H1 (cell line): ENCODE data around the gene SPIRE2. TPM values are rescaled to one million over a fixed set of nuclear protein-coding genes. Genes with fewer than 3 reads are reported as not detected.

Experiments
- CTCF ChIA-PET: fragments of 300-600 bp; sonication (Branson Sonifier 250); formaldehyde crosslinking; loops from one replicate; lab custom pipeline; 2021; ENCODE audit not compliant: partially characterized antibody; lab: Charles Lee
- POLR2A ChIA-PET: fragments of 300-600 bp; sonication (Branson Sonifier 250); formaldehyde crosslinking; loops from one replicate; lab custom pipeline; 2021; ENCODE audit warnings: inconsistent platforms; ENCODE audit not compliant: partially characterized antibody; lab: Charles Lee
- DNase-seq, 2 experiments: peaks; one replicate each; pipeline versions ENCODE4 v3.0.0 to v3.0.0-alpha.2; 2010 to 2022; ENCODE audit warnings: low spot score in 2 of 2, low read depth in 1 of 2, mixed read lengths in 1 of 2
- FAIRE-seq: peaks from 2 replicates; lab custom pipeline; 2011; peaks lifted over from hg19 to GRCh38; lab: Jason Lieb, UNC
- H2AFZ ChIP-seq: 2 replicates; pipeline ENCODE4 v1.8.1; 2012; ENCODE audit warnings: low read length, inconsistent platforms
- H2AK5ac ChIP-seq: 2 replicates; pipeline ENCODE4 v1.6.1; 2013; ENCODE audit warnings: low read depth, low read length
- H2BK120ac ChIP-seq: replicated peaks from 2 replicates; pipeline ENCODE3; 2013; ENCODE audit warnings: low read depth, low read length, inconsistent platforms
- H2BK12ac ChIP-seq: 2 replicates; pipeline ENCODE4 v1.6.1; 2013; ENCODE audit warnings: low read depth, low read length
- H2BK15ac ChIP-seq: 2 replicates; pipeline ENCODE4 v1.6.1; 2013; ENCODE audit warnings: low read length
- H2BK20ac ChIP-seq: 2 replicates; pipeline ENCODE4 v1.6.1; 2013; ENCODE audit warnings: low read length
- H2BK5ac ChIP-seq: 2 replicates; pipeline ENCODE4 v1.6.1; 2013; ENCODE audit warnings: low read depth, low read length
- H3K14ac ChIP-seq: 2 replicates; pipeline ENCODE4 v1.6.1; 2013; ENCODE audit warnings: inconsistent platforms; ENCODE audit not compliant: insufficient read length
- H3K18ac ChIP-seq: 2 replicates; pipeline ENCODE4 v1.6.1; 2013; ENCODE audit warnings: low read length; ENCODE audit errors: extremely low read depth
- H3K23ac ChIP-seq: 2 replicates; pipeline ENCODE4 v1.6.1; 2013; ENCODE audit warnings: inconsistent platforms; ENCODE audit not compliant: insufficient read length
- H3K23me2 ChIP-seq: 2 replicates; pipeline ENCODE4 v1.6.1; 2013; ENCODE audit warnings: low read depth, low read length
- H3K27ac ChIP-seq: 2 replicates; pipeline ENCODE4 v1.6.1; 2011; ENCODE audit warnings: low read depth, low read length, inconsistent platforms
- H3K27me3 ChIP-seq, 4 experiments: replicated peaks in 1 of 4; 1 replicate in 1 of 4; 2 replicates in 3 of 4; pipeline versions ENCODE4 v1.6.1 to v1.8.1; 2011 to 2013; ENCODE audit warnings: low read length in 3 of 4, mild to moderate bottlenecking in 3 of 4, inconsistent platforms in 2 of 4, mixed read lengths in 2 of 4, moderate library complexity in 1 of 4; ENCODE audit not compliant: control insufficient read depth in 3 of 4, insufficient read depth in 3 of 4; ENCODE audit errors: extremely low read depth in 1 of 4
- H3K36me3 ChIP-seq, 4 experiments: 2 replicates each; pipeline versions ENCODE4 v1.6.1 to v1.8.1; 2011 to 2013; ENCODE audit warnings: mild to moderate bottlenecking in 4 of 4, low read length in 3 of 4, moderate library complexity in 2 of 4, control low read depth in 1 of 4, inconsistent platforms in 1 of 4; ENCODE audit not compliant: insufficient read depth in 4 of 4, control insufficient read depth in 2 of 4
- H3K4ac ChIP-seq: replicated peaks from 2 replicates; pipeline ENCODE3; 2013; ENCODE audit warnings: low read length, low read depth, mixed read lengths, inconsistent platforms; ENCODE audit not compliant: insufficient read length
- H3K4me1 ChIP-seq, 4 experiments: replicated peaks in 1 of 4; 1 replicate in 1 of 4; 2 replicates in 3 of 4; pipeline versions ENCODE4 v1.6.1 to v1.8.1; 2011 to 2013; ENCODE audit warnings: low read length in 3 of 4, inconsistent platforms in 2 of 4, mixed read lengths in 1 of 4; ENCODE audit not compliant: insufficient read depth in 4 of 4, control insufficient read depth in 3 of 4
- H3K4me2 ChIP-seq, 2 experiments: 2 replicates each; pipeline versions ENCODE4 v1.6.1 to v1.8.1; 2011 to 2013; ENCODE audit warnings: low read depth in 2 of 2, low read length in 2 of 2, control low read depth in 1 of 2, inconsistent platforms in 1 of 2, mild to moderate bottlenecking in 1 of 2; ENCODE audit not compliant: insufficient read depth in 1 of 2
- H3K4me3 ChIP-seq, 4 experiments: fragments of 200-600, 300-600 bp in 1 of 4; sonication (generic), shearing (Covaris generic), sonication (Bioruptor Twin) in 1 of 4; 2 replicates each; pipeline versions ENCODE4 v1.5.1 to v1.8.1; 2011 to 2016; ENCODE audit warnings: low read length in 4 of 4, low read depth in 3 of 4, control low read depth in 2 of 4, inconsistent platforms in 2 of 4, mild to moderate bottlenecking in 2 of 4, mixed read lengths in 1 of 4, moderate library complexity in 1 of 4; ENCODE audit not compliant: insufficient read depth in 2 of 4; ENCODE audit errors: extremely low read depth in 1 of 4
- H3K56ac ChIP-seq: replicated peaks from 2 replicates; pipeline ENCODE3; 2013; ENCODE audit warnings: low read depth, mild to moderate bottlenecking, mixed read lengths, low read length, inconsistent platforms; ENCODE audit not compliant: insufficient read length
- H3K79me1 ChIP-seq: 2 replicates; pipeline ENCODE4 v1.6.1; 2013; ENCODE audit warnings: low read depth, low read length, control low read depth
- H3K79me2 ChIP-seq, 2 experiments: 2 replicates each; pipeline versions ENCODE4 v1.6.1 to v1.8.1; 2012 to 2013; ENCODE audit warnings: low read length in 2 of 2, mild to moderate bottlenecking in 2 of 2, inconsistent platforms in 1 of 2; ENCODE audit not compliant: insufficient read depth in 2 of 2, control insufficient read depth in 1 of 2
- H3K9ac ChIP-seq, 4 experiments: replicated peaks in 1 of 4; 1 replicate in 1 of 4; 2 replicates in 3 of 4; pipeline versions ENCODE4 v1.6.1 to v1.8.1; 2011 to 2013; ENCODE audit warnings: low read depth in 3 of 4, low read length in 3 of 4, control low read depth in 2 of 4, mild to moderate bottlenecking in 2 of 4, moderate library complexity in 2 of 4, inconsistent platforms in 1 of 4; ENCODE audit errors: extremely low read depth in 1 of 4
- H3K9me3 ChIP-seq, 2 experiments: 2 replicates each; pipeline versions ENCODE4 v1.6.1 to v1.8.1; 2012 to 2013; ENCODE audit warnings: mild to moderate bottlenecking in 2 of 2, moderate library complexity in 2 of 2, control low read depth in 1 of 2, inconsistent platforms in 1 of 2, low read depth in 1 of 2, low read length in 1 of 2, mixed read lengths in 1 of 2; ENCODE audit not compliant: insufficient read depth in 2 of 2
- H4K20me1 ChIP-seq, 2 experiments: replicated peaks in 1 of 2; 2 replicates each; pipeline versions ENCODE3 to v1.8.1; 2011 to 2013; ENCODE audit warnings: inconsistent platforms in 2 of 2, low read length in 2 of 2, mild to moderate bottlenecking in 1 of 2; ENCODE audit not compliant: insufficient read depth in 2 of 2, control insufficient read depth in 1 of 2
- H4K5ac ChIP-seq: 2 replicates; pipeline ENCODE4 v1.6.1; 2013; ENCODE audit warnings: low read length, low read depth, mixed read lengths, inconsistent platforms; ENCODE audit not compliant: insufficient read length
- H4K8ac ChIP-seq: 2 replicates; pipeline ENCODE4 v1.8.0; 2013; ENCODE audit warnings: mild to moderate bottlenecking, moderate library complexity, low read length, inconsistent platforms; ENCODE audit not compliant: insufficient read depth; ENCODE audit errors: extremely low read depth
- H4K91ac ChIP-seq: replicated peaks from 2 replicates; pipeline ENCODE3; 2013; ENCODE audit warnings: low read length, mixed read lengths, inconsistent platforms; ENCODE audit not compliant: insufficient read length
- CBX5 ChIP-seq: fragments of 300-800, 300-1000 bp; sonication (generic); IDR thresholded peaks from 2 replicates; pipeline ENCODE4 v1.7.1; 2016; ENCODE audit warnings: antibody characterized with exemption, low read length, low read depth
- CTBP2 ChIP-seq: IDR thresholded peaks from 2 replicates; pipeline ENCODE4 v1.7.0; 2011; ENCODE audit warnings: borderline replicate concordance, mild to moderate bottlenecking, moderate library complexity, mixed read lengths, low read length; ENCODE audit not compliant: insufficient read depth, insufficient read length
- POU5F1 ChIP-seq: IDR thresholded peaks from 2 replicates; pipeline ENCODE4 v1.6.1; 2011; ENCODE audit warnings: low read depth, mild to moderate bottlenecking, low read length, moderate library complexity
- RBBP5 ChIP-seq: IDR thresholded peaks from 2 replicates; pipeline ENCODE4 v1.7.1; 2012; ENCODE audit warnings: low read depth, mild to moderate bottlenecking, inconsistent platforms, low read length, moderate library complexity, borderline replicate concordance
- SAP30 ChIP-seq: fragments of 300-600 bp; sonication (generic); IDR thresholded peaks from 2 replicates; pipeline ENCODE4 v1.7.1; 2012; ENCODE audit warnings: low read length, moderate library complexity, mild to moderate bottlenecking, inconsistent platforms; ENCODE audit not compliant: insufficient read depth, insufficient replicate concordance
- TAF1 ChIP-seq: IDR thresholded peaks from 2 replicates; pipeline ENCODE4 v1.6.1; 2011; ENCODE audit warnings: mild to moderate bottlenecking, low read depth, low read length
- TBP ChIP-seq: IDR thresholded peaks from 2 replicates; pipeline ENCODE4 v1.6.1; 2011; ENCODE audit warnings: low read depth, low read length, improper control_type of control experiment
- WGBS, 2 experiments: shearing (Covaris generic) in 1 of 2; methylation state at CpG; one replicate each; pipeline versions ENCODE4 v1.1.6 to v1.1.7; 2013 to 2015; ENCODE audit warnings: low lambda C conversion rate in 2 of 2, mixed read lengths in 2 of 2, inconsistent platforms in 1 of 2, low coverage in 1 of 2, missing lambda C conversion rate in 1 of 2; ENCODE audit not compliant: insufficient replicate concordance in 2 of 2, insufficient coverage in 1 of 2, insufficient read length in 1 of 2; ENCODE audit errors: extremely low coverage in 1 of 2, missing lambda C conversion rate in 1 of 2; 5-methylcytosine and 5-hydroxymethylcytosine counted together
- polyA plus RNA-seq, 7 experiments: library from polyadenylated mRNA; depleted of rRNA in 3 of 7; stranded (reverse) in 5 of 7; unstranded in 2 of 7; fragments of >200 nt in 5 of 7; fragments of 200-250 nt in 2 of 7; gene quantifications; 1 replicate in 5 of 7; 2 replicates in 1 of 7; 4 replicates in 1 of 7; pipeline versions ENCODE4 v1.2.1 to v1.2.3, GENCODE V29; 2011 to 2013; ENCODE audit warnings: missing spikeins in 2 of 7, mixed read lengths in 2 of 7
- total RNA-seq: library from RNA; stranded (reverse); fragmentation: NEBNext Ultra II Directional; extraction: Animal tissue kit (Norgen Biotek cat#: 25700); gene quantifications from 2 replicates; pipeline ENCODE4 v1.2.1, GENCODE V29; 2021
- TF ChIP-seq, protein P1 (sequence below): IDR thresholded peaks from 2 replicates; pipeline ENCODE4 v1.6.1; 2012; ENCODE audit warnings: low read length, inconsistent platforms
- TF ChIP-seq, protein P2 (sequence below): IDR thresholded peaks from 2 replicates; pipeline ENCODE4 v1.6.1; 2012; ENCODE audit warnings: inconsistent platforms

Gene SPIRE2
- total and polyA plus RNA-seq, 2 of the 8 experiments (the other 6 are each of a cell fraction or from before 2014, with no cell fraction given), result 7.4 to 15.4 TPM

- no peak overlapping the region for H4K5ac ChIP-seq
- no peak overlapping the region for H3K14ac ChIP-seq
- no peak overlapping the region; the same call in 1 of the 2 replicates for H2BK5ac ChIP-seq
- no peak overlapping the region for H4K8ac ChIP-seq
- ChIA-PET POLR2A (interaction anchor here (0.5 to 1.4 kb wide), 2 partner anchors 8 to 46 kb away, joined by 3 to 4 read pairs; no protein-coding TSS in a partner anchor), CTCF (interaction anchor here (0.6 to 3.7 kb wide), 3 partner anchors 12 to 272 kb away, joined by 4 to 14 read pairs (median 5); partner anchors contain the start of gene MC1R)
- no peak overlapping the region for H3K27ac ChIP-seq
- H3K4ac ChIP-seq, result no peak overlapping the region
- no peaks in the 10 kb centered on the region for H3K27me3 ChIP-seq
- no peak overlapping the region for H3K23ac ChIP-seq
- H3K23me2 ChIP-seq, result no peaks in the 10 kb centered on the region
- no peak overlapping the region for H2AK5ac ChIP-seq
- peaks cover 5 to 32% (median 21%) of the 10 kb centered on the region in 4 experiments; a peak in 6 of 8 replicates for H3K36me3 ChIP-seq
- no peak overlapping the region for H3K56ac ChIP-seq
- H2BK20ac ChIP-seq, result no peak overlapping the region
- 94% methylated on average over 33 of the region's 36 CpGs; no CpG with 5 or more reads in 1 of the 2 experiments for WGBS, 2 experiments
- H3K4me2 ChIP-seq, result no peak overlapping the region
- no peaks in the 10 kb centered on the region for H3K9me3 ChIP-seq
- H2BK12ac ChIP-seq, result no peak overlapping the region
- no peaks in the 10 kb centered on the region for H3K79me1 ChIP-seq
- H3K4me3 ChIP-seq, result no peak overlapping the region
- H3K18ac ChIP-seq, result no peak overlapping the region
- H4K91ac ChIP-seq, result no peak overlapping the region
- no peak overlapping the region for H2BK120ac ChIP-seq
- no peak overlapping the region for H2AFZ ChIP-seq
- no peak overlapping the region for H2BK15ac ChIP-seq
- H3K4me1 ChIP-seq, result no peaks in the 10 kb centered on the region
- FAIRE-seq, result no peak
- peaks cover 3 to 13% of the 10 kb centered on the region in 2 experiments for H4K20me1 ChIP-seq
- DNase-seq, result no peak
- H3K9ac ChIP-seq, result no peak overlapping the region; a peak in 1 of 7 replicates
- H3K79me2 ChIP-seq, result no peaks in the 10 kb centered on the region
- TF ChIP-seq POU5F1 (no peak), SAP30 (no peak), CTBP2 (no peak), TAF1 (no peak), CBX5 (no peak), TBP (no peak), RBBP5 (no peak)
- TF ChIP-seq, protein P1, sequence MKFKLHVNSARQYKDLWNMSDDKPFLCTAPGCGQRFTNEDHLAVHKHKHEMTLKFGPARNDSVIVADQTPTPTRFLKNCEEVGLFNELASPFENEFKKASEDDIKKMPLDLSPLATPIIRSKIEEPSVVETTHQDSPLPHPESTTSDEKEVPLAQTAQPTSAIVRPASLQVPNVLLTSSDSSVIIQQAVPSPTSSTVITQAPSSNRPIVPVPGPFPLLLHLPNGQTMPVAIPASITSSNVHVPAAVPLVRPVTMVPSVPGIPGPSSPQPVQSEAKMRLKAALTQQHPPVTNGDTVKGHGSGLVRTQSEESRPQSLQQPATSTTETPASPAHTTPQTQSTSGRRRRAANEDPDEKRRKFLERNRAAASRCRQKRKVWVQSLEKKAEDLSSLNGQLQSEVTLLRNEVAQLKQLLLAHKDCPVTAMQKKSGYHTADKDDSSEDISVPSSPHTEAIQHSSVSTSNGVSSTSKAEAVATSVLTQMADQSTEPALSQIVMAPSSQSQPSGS, result no peak
- TF ChIP-seq, protein P2, sequence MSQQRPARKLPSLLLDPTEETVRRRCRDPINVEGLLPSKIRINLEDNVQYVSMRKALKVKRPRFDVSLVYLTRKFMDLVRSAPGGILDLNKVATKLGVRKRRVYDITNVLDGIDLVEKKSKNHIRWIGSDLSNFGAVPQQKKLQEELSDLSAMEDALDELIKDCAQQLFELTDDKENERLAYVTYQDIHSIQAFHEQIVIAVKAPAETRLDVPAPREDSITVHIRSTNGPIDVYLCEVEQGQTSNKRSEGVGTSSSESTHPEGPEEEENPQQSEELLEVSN, result no peak
Measured at GRCh38 chr16:89898201-89898967, 70.1 kb downstream of the SPIRE2 start.
